Thoracic aorta (tissue), 2 donors: Measurements from ENCODE around the gene GATB. TPM values are rescaled to one million over a fixed set of nuclear protein-coding genes. Genes with fewer than 3 reads are reported as not detected.

Experiments used
- ATAC-seq: fragments of 150-250 bp; one replicate; pipeline ENCODE4 v1.8.0; 2017; ENCODE audit warnings: low read depth; ENCODE audit not compliant: insufficient number of reproducible peaks, low FRiP score
- DNase-seq: peaks from one replicate; pipeline ENCODE4 v3.0.0-alpha.2; 2020; ENCODE audit warnings: low spot score
- H3K27ac ChIP-seq, 2 donors: fragments of 200-600 bp; sonication (generic); 1 replicate in 1 of 2; 2 replicates in 1 of 2; pipeline ENCODE4 v1.5.1; 2016; ENCODE audit warnings: mild to moderate bottlenecking in 2 of 2, moderate library complexity in 2 of 2
- H3K27me3 ChIP-seq: fragments of 200-600 bp; sonication (generic); replicated peaks from 2 replicates; pipeline ENCODE4 v1.6.0; 2016; ENCODE audit warnings: mild to moderate bottlenecking; ENCODE audit not compliant: insufficient read depth
- H3K36me3 ChIP-seq: fragments of 200-600 bp; sonication (generic); one replicate; pipeline ENCODE4 v1.5.1; 2016
- H3K4me1 ChIP-seq, 2 donors: fragments of 200-600 bp; sonication (generic); 1 replicate in 1 of 2; 2 replicates in 1 of 2; pipeline versions ENCODE4 v1.5.1 to v1.6.0; 2016; ENCODE audit warnings: low read depth in 2 of 2, mild to moderate bottlenecking in 1 of 2; ENCODE audit not compliant: control insufficient read depth in 1 of 2
- H3K4me3 ChIP-seq: fragments of 200-600 bp; sonication (generic); 2 replicates; pipeline ENCODE4 v1.5.1; 2016; ENCODE audit warnings: mild to moderate bottlenecking
- H3K9me3 ChIP-seq: fragments of 200-600 bp; sonication (generic); 2 replicates; pipeline ENCODE4 v1.5.1; 2016
- total RNA-seq, 2 donors: library from RNA; depleted of rRNA; stranded (reverse); fragments of >200 nt; gene quantifications; one replicate each; pipeline versions ENCODE4 v1.1.0 to v1.2.3, GENCODE V29; 2016
- TF ChIP-seq, protein P1 (sequence below): fragments of 200-600 bp; sonication (generic); IDR thresholded peaks from one replicate; pipeline ENCODE4 v1.5.1; 2019; ENCODE audit warnings: antibody characterized with exemption

Gene GATB
- total RNA-seq, 2 donors from 2014 or later: 7.7 to 27.2 TPM

DNA sequence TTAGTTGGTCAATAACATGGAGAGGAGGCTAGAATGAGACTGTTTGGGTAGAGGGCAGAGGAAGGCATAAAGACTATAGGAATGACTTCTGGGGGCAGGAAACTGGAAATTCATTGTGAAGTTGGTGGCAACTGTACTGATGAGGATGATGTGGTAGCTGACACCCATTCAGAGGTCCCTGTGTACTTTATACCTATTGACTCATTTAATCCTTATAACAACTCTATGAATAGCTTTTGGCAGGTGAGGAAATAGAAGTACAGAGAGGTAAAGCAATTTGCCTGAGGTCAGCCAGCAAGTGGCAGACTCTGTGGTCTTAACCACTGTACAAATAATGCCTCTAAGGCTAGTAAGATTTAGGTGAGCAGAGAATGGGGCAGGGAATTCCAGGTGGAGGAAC, 100.1 kb downstream of the GATB start:
- Histone ChIP-seq H3K27ac (no peak overlapping the region), H3K4me1 (peaks cover 0 to 8% of the 10 kb centered on the region in 2 donors), H3K36me3 (no peaks in the 10 kb centered on the region), H3K27me3 (no peaks in the 10 kb centered on the region), H3K9me3 (no peaks in the 10 kb centered on the region), H3K4me3 (no peak overlapping the region)
- TF ChIP-seq, protein P1, sequence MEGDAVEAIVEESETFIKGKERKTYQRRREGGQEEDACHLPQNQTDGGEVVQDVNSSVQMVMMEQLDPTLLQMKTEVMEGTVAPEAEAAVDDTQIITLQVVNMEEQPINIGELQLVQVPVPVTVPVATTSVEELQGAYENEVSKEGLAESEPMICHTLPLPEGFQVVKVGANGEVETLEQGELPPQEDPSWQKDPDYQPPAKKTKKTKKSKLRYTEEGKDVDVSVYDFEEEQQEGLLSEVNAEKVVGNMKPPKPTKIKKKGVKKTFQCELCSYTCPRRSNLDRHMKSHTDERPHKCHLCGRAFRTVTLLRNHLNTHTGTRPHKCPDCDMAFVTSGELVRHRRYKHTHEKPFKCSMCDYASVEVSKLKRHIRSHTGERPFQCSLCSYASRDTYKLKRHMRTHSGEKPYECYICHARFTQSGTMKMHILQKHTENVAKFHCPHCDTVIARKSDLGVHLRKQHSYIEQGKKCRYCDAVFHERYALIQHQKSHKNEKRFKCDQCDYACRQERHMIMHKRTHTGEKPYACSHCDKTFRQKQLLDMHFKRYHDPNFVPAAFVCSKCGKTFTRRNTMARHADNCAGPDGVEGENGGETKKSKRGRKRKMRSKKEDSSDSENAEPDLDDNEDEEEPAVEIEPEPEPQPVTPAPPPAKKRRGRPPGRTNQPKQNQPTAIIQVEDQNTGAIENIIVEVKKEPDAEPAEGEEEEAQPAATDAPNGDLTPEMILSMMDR: no peak
- ATAC-seq (no peak), DNase-seq (no peak)

DNA sequence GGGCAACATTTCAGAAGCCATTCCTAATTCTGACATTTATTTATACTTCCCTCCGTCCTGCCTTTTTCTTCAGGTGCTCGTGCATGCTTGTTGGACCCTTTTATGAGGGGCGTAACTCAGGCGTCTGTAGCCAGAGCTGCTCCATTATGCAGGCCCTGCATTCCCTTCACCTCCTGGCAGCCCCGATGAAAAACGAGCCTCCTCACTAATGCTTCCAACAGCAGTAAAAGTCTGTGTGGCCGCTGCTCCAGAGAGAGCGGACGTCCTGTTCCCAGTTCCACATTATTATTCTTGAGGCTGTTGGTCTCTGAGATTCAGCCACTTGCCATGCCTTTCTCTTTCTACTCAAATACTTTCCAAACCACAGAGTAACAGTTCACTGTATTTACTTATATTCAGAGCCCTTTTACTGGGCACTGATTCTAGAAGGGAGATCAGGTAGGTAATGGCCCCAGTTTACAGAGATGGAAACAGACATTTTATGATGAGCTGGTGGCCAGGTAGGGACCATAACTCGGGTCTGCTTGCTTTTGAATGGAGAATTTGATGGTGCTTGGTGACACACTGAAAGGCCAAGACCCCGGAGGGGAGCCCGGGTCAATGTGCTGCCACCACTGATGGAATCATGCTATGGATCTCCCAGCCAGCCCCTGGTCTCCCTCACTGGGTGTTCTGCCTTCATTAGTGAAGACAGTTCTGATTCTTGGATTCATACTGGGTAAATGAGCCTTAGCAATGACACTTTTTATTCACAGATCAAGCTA, 101.0 kb downstream of the GATB start:
- Histone ChIP-seq H3K27ac (peak overlapping the region in 1 of 2 donors; percentile 15), H3K36me3 (no peaks in the 10 kb centered on the region), H3K9me3 (no peaks in the 10 kb centered on the region), H3K27me3 (no peaks in the 10 kb centered on the region), H3K4me1 (peaks cover 0 to 8% of the 10 kb centered on the region in 2 donors), H3K4me3 (no peak overlapping the region)
- DNase-seq (no peak), ATAC-seq (no peak)
- TF ChIP-seq, protein P1: no peak

DNA sequence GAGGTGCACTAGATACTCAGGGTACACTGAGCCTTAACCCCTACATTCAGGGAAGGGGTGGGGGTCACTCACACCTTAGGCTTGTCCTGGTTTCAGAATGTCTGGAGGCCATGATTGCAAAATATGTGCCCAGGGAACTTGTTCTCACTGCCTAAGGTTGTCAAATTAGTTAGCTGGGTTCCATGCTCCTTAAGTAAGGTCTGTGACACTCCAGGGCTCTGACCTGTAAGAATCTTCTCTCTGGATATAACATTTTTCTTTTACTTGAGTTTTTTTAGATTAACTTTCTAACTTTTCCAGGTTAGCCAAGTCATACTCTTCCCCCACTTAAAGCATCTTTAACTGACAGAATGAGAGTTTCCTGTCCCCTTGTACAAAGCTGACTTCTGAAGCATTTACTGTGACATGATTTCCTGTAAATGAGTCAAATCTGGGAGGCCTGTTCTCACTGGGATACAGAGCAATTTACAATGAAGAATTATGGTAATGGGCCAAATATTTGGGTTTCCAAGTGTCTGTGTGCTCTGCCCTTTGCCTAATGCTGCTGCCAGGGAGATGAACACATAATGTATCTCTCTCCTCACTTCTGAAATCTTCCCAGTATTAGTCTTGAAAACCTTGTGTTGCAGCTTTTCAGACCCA, 101.7 kb downstream of the GATB start:
- ATAC-seq (no peak), DNase-seq (no peak)
- Histone ChIP-seq H3K27ac (peak overlapping the region in 1 of 2 donors; percentile 15), H3K4me1 (peaks cover 0 to 8% of the 10 kb centered on the region in 2 donors), H3K4me3 (no peak overlapping the region), H3K27me3 (no peaks in the 10 kb centered on the region), H3K36me3 (no peaks in the 10 kb centered on the region), H3K9me3 (no peaks in the 10 kb centered on the region)
- TF ChIP-seq, protein P1: no peak

DNA sequence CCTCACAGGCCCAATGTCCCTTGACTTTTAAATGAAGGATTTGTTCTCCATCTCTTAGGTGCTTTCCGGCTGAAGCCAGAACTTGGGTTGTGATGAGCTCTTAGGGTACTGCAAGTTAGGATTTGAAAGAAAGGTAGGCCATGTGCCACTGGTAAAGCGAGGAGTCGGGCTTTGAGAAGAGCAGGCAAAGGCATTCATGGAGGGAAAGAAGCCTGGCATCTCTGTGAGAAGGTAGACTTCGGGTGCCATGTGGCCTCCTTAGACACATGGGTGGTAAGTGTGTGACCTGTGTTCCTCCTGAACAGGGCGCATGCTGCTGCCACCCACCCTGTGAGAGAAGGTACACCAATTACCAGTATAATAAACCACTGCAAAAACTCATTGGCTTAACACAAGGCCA, 102.9 kb downstream of the GATB start:
- no peak overlapping the region for H3K27ac ChIP-seq
- no peak for DNase-seq

DNA sequence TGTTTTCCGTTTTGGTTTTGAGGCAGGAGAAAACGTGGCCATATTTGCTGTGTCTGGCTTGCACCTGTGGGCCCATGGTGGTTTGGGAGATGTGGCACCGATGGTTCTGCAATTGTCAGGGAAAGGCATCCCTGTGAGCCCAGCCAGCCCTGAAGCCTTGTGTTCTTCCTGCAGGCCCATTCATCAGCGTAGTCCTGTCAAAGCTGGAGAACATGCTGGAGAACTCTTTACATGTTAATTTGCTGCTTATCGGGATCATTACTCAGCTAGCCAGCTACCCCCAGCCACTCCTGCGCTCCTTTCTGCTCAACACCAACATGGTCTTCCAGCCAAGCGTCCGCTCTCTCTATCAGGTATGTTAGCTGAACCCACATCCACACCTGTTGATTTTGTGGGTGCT, 104.7 kb downstream of the GATB start:
- TF ChIP-seq, protein P1: no peak
- Histone ChIP-seq H3K27me3 (no peaks in the 10 kb centered on the region), H3K9me3 (no peaks in the 10 kb centered on the region), H3K27ac (no peak overlapping the region), H3K4me1 (peaks cover 0 to 8% of the 10 kb centered on the region in 2 donors), H3K4me3 (no peak overlapping the region), H3K36me3 (no peaks in the 10 kb centered on the region)
- DNase-seq (no peak), ATAC-seq (no peak)

More for the DNA sequence above, 102.9 kb downstream of the GATB start:
- TF ChIP-seq, protein P1: no peak
- no peak for ATAC-seq
- no peak overlapping the region for H3K4me3 ChIP-seq
- peaks cover 0 to 8% of the 10 kb centered on the region in 2 donors for H3K4me1 ChIP-seq
- no peaks in the 10 kb centered on the region for H3K27me3 ChIP-seq
- H3K36me3 ChIP-seq: no peaks in the 10 kb centered on the region
- no peaks in the 10 kb centered on the region for H3K9me3 ChIP-seq
